ENCODE measurements around the gene INSYN2A. TPM values are rescaled to one million over a fixed set of nuclear protein-coding genes. Genes with fewer than 3 reads are reported as not detected.
A peak's percentile ranks its signal among the peaks of the same experiment; 100 is the strongest.

The INSYN2A gene
- total and polyA plus RNA-seq, 10 of the 15 experiments (the other 5 are each of a cell fraction or from before 2014, with no cell fraction given): not detected

DNA sequence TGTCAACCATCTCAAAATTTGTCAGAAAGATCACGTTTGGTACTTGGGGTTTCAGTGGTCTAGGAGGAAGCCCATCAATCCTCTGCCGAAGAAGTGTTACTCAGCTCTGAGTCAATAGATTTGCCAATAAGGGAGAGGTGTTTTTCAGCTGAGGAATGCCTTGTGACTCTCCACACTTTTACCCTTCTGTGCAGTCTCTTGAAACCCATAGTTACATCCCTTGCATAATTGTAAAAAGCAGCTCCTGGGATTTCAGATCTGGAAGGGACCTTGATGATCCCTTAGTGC, 47.5 kb downstream of the INSYN2A start:
- no peaks in the 10 kb centered on the region for H3K27me3 ChIP-seq (replicated peaks in 1 of 2; ENCODE audit: control insufficient read depth in 2 of 2, insufficient read depth in 2 of 2, low read length in 1 of 2)
- ChIA-PET SMC1A (ENCODE audit: uncharacterized antibody, unreplicated experiment) (interaction anchor here (0.7 to 1.0 kb wide), 3 partner anchors 10 to 39 kb away, joined by 3 to 5 read pairs (median 3); no protein-coding TSS in a partner anchor), CTCF (interaction anchor here (1.2 kb wide), 1 partner anchor 33 kb away, joined by 3 read pairs; no protein-coding TSS in a partner anchor), RAD21 (ENCODE audit: unreplicated experiment) (no interaction called here), POLR2A (no interaction called here)
- no peak overlapping the region for H3K27ac ChIP-seq (ENCODE audit: control insufficient read depth, insufficient read depth)
- H3K4me1 ChIP-seq (ENCODE audit: control insufficient read depth, insufficient read depth, low read length): no peaks in the 10 kb centered on the region
- no peak overlapping the region for H3K4me3 ChIP-seq
- H2AFZ ChIP-seq (ENCODE audit: control insufficient read depth, low read depth, low read length): no peak overlapping the region
- H3K79me2 ChIP-seq (ENCODE audit: control insufficient read depth, insufficient read depth, low read length): no peaks in the 10 kb centered on the region
- no peak overlapping the region for H3K4me2 ChIP-seq (ENCODE audit: control insufficient read depth, insufficient read depth)
- FAIRE-seq (no peak), ATAC-seq (no peak), DNase-seq (ENCODE audit: low read depth, low spot score) (no peak)
- intact Hi-C loops (cut with micrococcal nuclease; ENCODE audit: unreplicated experiment) (no loop called here), in situ Hi-C loops (cut with MboI) (no loop called here)
- H4K20me1 ChIP-seq (ENCODE audit: control insufficient read depth, insufficient read depth): no peaks in the 10 kb centered on the region
- H3K9me3 ChIP-seq (replicated peaks; ENCODE audit: control insufficient read depth, insufficient read depth, low read length): no peaks in the 10 kb centered on the region
- BruUV-seq (replicated peaks): no TSS peak
- no peak overlapping the region for H3K9ac ChIP-seq (ENCODE audit: control insufficient read depth, insufficient read depth, low read length)
- 0% methylated on average over 2 of the region's 2 CpGs for WGBS (ENCODE audit: insufficient coverage, insufficient replicate concordance, low lambda C conversion rate, missing lambda C conversion rate)
- TF ChIP-seq SMC3 (IDR thresholded peaks at IDR 0.05; ENCODE audit: borderline replicate concordance, low read length) (no peak), BHLHE40 (IDR thresholded peaks at IDR 0.05; ENCODE audit: borderline replicate concordance in 1 of 2, low read depth in 2 of 2, low read length in 1 of 2) (0 out of 4 replicates have a peak, but pooled peaks of 1 of the 2 experiments have one; percentile 5)
- no peaks in the 10 kb centered on the region for H3K36me3 ChIP-seq (ENCODE audit: control insufficient read depth in 2 of 2, insufficient read depth in 2 of 2, low read length in 1 of 2)

DNA sequence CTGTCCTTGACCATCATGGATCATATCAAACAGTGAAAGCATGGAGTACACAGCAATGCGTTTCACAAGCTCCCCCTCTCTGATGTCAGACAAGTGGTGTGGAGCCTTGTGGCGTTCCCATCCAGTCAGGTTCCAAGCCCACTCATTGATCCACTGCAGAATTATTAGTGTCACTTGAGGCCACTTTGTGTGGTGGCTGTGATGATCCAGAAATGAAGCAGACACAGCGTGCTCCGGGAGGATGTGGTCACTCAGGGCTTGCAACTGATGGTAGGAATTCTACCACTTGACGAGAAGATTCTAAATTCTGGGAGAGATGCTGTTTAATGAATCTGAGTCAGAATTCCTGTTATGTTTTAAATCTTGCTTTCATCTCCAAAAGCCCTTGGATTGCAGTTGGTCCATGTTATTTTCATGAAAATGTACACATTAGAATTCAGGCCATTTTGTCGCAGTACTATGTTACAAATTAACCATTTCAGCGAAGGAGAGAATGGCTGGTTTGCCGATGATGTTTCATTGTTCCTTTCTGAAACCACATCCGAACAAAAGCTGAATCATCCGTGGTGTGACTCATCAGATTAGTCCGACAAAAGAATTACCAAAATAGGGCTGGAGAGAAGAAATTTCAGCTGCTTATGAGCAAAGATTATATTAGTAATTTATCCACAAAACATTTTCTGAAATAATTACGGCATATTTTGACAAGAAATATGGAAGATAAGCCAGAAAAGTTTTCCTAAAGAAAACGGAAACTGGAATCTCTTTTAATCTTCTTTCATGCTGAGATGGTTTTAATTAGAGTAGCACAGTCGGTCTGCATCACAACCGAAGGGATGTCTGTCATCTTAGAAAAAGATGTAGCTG, 48.1 kb downstream of the INSYN2A start:
- intact Hi-C loops (cut with micrococcal nuclease; ENCODE audit: unreplicated experiment): no loop called here
- no peaks in the 10 kb centered on the region for H3K36me3 ChIP-seq (ENCODE audit: control insufficient read depth in 2 of 2, insufficient read depth in 2 of 2, low read length in 1 of 2)
- H3K9ac ChIP-seq (ENCODE audit: control insufficient read depth, insufficient read depth, low read length): no peak overlapping the region
- H3K9me3 ChIP-seq (replicated peaks; ENCODE audit: control insufficient read depth, insufficient read depth, low read length): no peaks in the 10 kb centered on the region
- H4K20me1 ChIP-seq (ENCODE audit: control insufficient read depth, insufficient read depth): no peaks in the 10 kb centered on the region
- ATAC-seq (no peak), FAIRE-seq (no peak), DNase-seq (ENCODE audit: low read depth, low spot score) (no peak)
- in situ Hi-C loops (cut with MboI): no loop called here
- CTCF ChIA-PET: interaction anchor here (1.2 kb wide), 1 partner anchor 34 kb away, joined by 3 read pairs; no protein-coding TSS in a partner anchor
- no peak overlapping the region for H2AFZ ChIP-seq (ENCODE audit: control insufficient read depth, low read depth, low read length)
- no peak for TF ChIP-seq KDM1A (IDR thresholded peaks at IDR 0.05; ENCODE audit: borderline replicate concordance)
- TF ChIP-seq, protein P1, sequence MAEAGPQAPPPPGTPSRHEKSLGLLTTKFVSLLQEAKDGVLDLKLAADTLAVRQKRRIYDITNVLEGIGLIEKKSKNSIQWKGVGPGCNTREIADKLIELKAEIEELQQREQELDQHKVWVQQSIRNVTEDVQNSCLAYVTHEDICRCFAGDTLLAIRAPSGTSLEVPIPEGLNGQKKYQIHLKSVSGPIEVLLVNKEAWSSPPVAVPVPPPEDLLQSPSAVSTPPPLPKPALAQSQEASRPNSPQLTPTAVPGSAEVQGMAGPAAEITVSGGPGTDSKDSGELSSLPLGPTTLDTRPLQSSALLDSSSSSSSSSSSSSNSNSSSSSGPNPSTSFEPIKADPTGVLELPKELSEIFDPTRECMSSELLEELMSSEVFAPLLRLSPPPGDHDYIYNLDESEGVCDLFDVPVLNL (IDR thresholded peaks at IDR 0.05; ENCODE audit: low read depth, low read length): no peak
- TF ChIP-seq ZNF384 (IDR thresholded peaks at IDR 0.05; ENCODE audit: borderline replicate concordance, low read depth, low read length): no peak
- no peak for TF ChIP-seq ZBED1 (IDR thresholded peaks at IDR 0.05; ENCODE audit: borderline replicate concordance)
- H3K4me1 ChIP-seq (ENCODE audit: control insufficient read depth, insufficient read depth, low read length): no peaks in the 10 kb centered on the region
- 5% methylated on average over 15 of the region's 15 CpGs for WGBS (ENCODE audit: insufficient coverage, insufficient replicate concordance, low lambda C conversion rate, missing lambda C conversion rate)
- SMC1A ChIA-PET (ENCODE audit: uncharacterized antibody, unreplicated experiment): interaction anchor here (0.7 to 1.0 kb wide), 2 partner anchors 10 to 39 kb away, joined by 3 to 5 read pairs; no protein-coding TSS in a partner anchor
- no peaks in the 10 kb centered on the region for H3K79me2 ChIP-seq (ENCODE audit: control insufficient read depth, insufficient read depth, low read length)
- BruUV-seq (replicated peaks): no TSS peak
- POLR2A ChIA-PET: no interaction called here
- RAD21 ChIA-PET (ENCODE audit: unreplicated experiment): no interaction called here
- H3K27me3 ChIP-seq (replicated peaks in 1 of 2; ENCODE audit: control insufficient read depth in 2 of 2, insufficient read depth in 2 of 2, low read length in 1 of 2): no peaks in the 10 kb centered on the region
- H3K4me3 ChIP-seq: no peak overlapping the region
- H3K4me2 ChIP-seq (ENCODE audit: control insufficient read depth, insufficient read depth): no peak overlapping the region
- no peak overlapping the region for H3K27ac ChIP-seq (ENCODE audit: control insufficient read depth, insufficient read depth)

Data from GM12878 (cell line).